AG10803 (cell line): ENCODE results near the gene RBM12.
A peak's percentile ranks its signal among the peaks of the same experiment; 100 is the strongest.
"Not testable (repeated sequence)": the region's sequence is repeated elsewhere in the genome, so short reads cannot be mapped to it uniquely, and the experiment has no call there.

Experiments used
- DNase-seq: peaks from one replicate; pipeline ENCODE4 v3.0.0; 2010; ENCODE audit warnings: low read depth
- H3K4me3 ChIP-seq: 2 replicates; pipeline ENCODE4 v1.5.1; 2011; ENCODE audit warnings: mild to moderate bottlenecking, low read length, control low read depth
- TF ChIP-seq, protein P1 (sequence below): conservative IDR thresholded peaks from 2 replicates; pipeline ENCODE4 v1.5.1; 2011; ENCODE audit warnings: mild to moderate bottlenecking, low read length, control low read depth, inconsistent platforms

Gene RBM12, protein sequence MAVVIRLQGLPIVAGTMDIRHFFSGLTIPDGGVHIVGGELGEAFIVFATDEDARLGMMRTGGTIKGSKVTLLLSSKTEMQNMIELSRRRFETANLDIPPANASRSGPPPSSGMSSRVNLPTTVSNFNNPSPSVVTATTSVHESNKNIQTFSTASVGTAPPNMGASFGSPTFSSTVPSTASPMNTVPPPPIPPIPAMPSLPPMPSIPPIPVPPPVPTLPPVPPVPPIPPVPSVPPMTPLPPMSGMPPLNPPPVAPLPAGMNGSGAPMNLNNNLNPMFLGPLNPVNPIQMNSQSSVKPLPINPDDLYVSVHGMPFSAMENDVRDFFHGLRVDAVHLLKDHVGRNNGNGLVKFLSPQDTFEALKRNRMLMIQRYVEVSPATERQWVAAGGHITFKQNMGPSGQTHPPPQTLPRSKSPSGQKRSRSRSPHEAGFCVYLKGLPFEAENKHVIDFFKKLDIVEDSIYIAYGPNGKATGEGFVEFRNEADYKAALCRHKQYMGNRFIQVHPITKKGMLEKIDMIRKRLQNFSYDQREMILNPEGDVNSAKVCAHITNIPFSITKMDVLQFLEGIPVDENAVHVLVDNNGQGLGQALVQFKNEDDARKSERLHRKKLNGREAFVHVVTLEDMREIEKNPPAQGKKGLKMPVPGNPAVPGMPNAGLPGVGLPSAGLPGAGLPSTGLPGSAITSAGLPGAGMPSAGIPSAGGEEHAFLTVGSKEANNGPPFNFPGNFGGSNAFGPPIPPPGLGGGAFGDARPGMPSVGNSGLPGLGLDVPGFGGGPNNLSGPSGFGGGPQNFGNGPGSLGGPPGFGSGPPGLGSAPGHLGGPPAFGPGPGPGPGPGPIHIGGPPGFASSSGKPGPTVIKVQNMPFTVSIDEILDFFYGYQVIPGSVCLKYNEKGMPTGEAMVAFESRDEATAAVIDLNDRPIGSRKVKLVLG

DNA sequence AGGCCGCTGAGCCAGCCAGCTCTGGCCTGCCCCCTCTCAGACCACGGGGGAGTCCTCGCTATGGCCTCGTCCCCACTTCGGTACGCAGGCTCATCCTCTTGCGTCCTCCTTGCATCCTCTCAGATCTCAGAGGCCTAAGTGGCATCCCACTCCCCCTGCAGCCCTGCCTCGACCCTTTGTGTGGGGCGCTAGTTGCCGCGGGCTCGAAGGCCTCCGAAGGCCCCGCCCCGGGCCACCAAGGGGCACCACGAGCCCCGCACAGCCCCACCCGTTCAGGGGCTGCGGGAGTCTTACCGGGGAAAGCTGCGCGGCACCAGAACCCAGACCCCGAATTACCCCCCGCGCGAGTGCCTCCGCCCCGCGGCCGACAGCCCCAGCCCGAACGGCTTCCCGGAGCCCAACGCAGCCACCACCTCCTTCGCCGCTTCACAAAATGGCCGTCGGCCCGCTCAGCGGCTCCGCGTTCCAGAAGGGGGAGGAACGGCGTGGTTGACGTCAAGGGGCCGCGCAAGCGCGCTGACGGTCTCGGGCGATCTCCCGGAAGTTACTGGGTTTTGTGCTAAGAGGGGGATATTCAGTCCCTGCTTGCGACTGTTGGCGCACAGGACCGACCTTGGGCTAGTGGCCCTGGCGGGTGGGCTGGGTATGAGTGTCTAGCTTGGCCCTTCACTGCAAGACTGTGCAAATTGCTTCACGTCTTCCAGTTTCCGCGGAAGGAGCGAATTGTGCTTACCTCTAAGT, at the start of gene RBM12, which contains the start of gene CPNE1:
Gene RBM12, minus strand, starts transcription at position 435 of the 741 bp plus-strand sequence. CDS start 9,578 bp downstream, outside the sequence.
Gene CPNE1, minus strand, starts transcription at position 435 of the 741 bp plus-strand sequence. CDS start 31,977 bp downstream, outside the sequence.
- TF ChIP-seq, protein P1, sequence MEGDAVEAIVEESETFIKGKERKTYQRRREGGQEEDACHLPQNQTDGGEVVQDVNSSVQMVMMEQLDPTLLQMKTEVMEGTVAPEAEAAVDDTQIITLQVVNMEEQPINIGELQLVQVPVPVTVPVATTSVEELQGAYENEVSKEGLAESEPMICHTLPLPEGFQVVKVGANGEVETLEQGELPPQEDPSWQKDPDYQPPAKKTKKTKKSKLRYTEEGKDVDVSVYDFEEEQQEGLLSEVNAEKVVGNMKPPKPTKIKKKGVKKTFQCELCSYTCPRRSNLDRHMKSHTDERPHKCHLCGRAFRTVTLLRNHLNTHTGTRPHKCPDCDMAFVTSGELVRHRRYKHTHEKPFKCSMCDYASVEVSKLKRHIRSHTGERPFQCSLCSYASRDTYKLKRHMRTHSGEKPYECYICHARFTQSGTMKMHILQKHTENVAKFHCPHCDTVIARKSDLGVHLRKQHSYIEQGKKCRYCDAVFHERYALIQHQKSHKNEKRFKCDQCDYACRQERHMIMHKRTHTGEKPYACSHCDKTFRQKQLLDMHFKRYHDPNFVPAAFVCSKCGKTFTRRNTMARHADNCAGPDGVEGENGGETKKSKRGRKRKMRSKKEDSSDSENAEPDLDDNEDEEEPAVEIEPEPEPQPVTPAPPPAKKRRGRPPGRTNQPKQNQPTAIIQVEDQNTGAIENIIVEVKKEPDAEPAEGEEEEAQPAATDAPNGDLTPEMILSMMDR = no peak
- H3K4me3 ChIP-seq = peak within 1 kb of the TSS; percentile 97
- peak; percentile 91 for DNase-seq

DNA sequence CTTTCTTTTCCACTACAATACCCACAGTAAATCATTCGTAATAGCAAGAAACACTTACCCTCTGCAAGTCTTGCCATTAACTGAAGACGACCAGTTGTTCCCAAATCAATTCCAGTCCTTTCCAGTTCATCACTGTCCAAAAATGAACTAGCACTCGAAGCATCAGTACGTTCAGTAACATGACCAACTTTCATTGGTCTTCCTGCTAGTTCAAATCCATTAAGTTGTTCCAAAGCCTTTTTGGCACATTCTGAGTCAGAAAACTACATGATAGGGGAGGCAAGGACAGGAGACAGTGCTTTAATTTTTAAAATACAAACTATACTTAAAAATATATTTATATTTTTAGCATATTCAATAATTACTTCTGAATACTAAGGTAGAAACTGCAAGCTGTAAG, 49.4 kb upstream of the RBM12 start:
- no peak overlapping the region for H3K4me3 ChIP-seq
- no peak for DNase-seq
- TF ChIP-seq, protein P1 = no peak

DNA sequence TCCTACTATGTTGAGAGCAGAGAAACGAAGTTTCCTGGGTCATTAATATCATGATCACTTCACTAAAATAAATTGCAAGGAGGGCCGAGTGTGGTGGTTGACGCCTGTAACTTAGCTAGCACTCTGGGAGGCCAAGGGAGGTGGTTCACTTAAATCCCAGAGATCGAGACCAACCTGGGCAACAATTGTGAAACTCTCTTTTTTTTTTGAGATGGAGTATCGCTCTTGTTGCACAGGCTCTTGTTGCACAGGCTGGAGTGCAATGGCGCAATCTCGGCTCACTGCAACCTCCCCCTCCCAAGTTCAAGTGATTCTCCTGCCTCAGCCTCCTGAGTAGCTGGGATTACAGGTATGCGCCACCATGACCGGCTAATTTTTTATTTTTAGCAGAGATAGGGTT, 48.4 kb upstream of the RBM12 start:
- DNase-seq, H3K4me3 ChIP-seq: not testable (repeated sequence)

DNA sequence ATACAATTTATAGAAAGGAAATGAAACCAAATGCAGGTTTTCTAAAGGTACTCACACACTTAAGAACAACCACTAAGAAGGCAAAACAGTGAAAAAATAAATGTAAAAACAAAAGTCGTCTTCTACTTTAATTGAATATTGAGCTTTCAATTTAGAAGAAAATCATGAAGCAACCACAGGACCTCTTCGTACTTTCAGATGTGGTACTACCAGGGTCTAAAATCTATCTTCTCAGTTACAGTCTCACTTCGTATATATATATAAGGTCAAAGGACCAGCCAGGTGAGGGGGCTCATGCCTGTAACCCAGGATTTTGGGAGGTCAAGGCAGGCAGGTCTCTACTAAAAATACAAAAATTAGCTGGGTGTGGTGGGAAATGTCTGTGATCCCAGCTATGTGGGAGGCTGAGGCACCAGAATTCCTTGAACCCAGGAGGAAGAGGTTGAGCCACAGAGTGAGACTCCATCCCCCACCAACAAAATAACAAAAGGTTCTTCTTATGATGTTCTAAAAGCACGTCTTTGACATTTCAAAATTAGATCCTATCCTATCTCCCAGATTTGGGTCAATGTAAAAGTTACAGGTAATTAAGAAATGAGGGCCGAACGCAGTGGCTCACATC, 47.0 kb upstream of the RBM12 start:
- DNase-seq = no peak
- H3K4me3 ChIP-seq = no peak overlapping the region
- TF ChIP-seq, protein P1 = no peak

DNA sequence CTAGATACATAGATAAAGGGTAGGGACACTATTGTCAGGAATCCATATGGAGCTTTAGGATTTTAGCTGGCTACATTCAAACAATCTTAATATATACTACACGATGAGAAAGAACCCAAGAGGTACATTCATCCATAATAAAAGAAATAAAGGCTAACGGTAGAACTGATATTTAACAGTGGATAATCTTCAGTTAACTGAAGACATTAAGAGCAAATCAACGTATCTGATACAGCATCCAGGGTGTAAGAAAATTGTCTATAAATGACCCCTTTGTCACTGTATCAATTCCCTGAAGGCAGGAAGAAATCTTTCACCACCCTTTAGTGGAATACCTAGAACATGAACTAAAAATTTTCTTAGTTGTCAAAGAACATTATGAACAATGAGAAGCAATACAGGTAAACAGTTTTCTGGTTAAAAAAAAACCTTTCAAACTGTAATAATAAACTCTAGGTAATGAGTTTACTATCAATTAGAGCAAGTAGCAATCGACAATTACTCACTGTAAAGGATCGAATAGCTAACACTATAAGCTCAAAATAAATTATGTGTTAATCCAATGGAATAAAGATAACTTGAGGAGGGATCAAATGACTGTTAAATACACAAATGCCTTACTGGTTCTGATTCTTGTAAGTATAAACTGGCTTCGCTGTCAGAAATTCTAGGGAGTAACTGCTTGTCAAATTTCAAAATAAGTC, 46.3 kb upstream of the RBM12 start:
- TF ChIP-seq, protein P1 = no peak
- DNase-seq = no peak

DNA sequence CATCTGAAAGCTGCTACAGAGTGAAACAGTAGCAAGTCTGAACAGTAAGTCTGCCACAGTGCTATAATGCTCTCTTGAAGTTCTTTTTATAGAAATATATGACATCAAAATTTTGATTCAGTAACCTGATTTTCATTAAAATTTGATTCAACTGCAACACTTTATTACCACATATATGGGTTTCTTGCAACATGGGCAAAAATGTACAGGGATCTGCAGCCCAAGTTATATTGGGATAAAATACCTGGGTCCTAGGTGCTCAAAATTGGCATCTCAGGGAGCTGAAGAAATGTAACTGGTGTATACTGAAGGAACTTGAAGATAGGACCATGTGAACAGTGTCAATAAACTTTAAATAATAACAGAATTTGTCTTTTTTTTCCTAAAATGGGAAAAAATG, 45.3 kb upstream of the RBM12 start:
- no peak for DNase-seq
- H3K4me3 ChIP-seq = no peak overlapping the region

More for the DNA sequence above, 46.3 kb upstream of the RBM12 start:
- no peak overlapping the region for H3K4me3 ChIP-seq

More for the DNA sequence above, 45.3 kb upstream of the RBM12 start:
- TF ChIP-seq, protein P1 = no peak
